SU-DHL-6 (cell line): Measurements from ENCODE around the gene CNTN4.

Experiments
- H2AFZ ChIP-seq: fragments of 200-600 bp; sonication (generic); 2 replicates; pipeline ENCODE4 v1.6.1; 2014; ENCODE audit warnings: low read depth, mild to moderate bottlenecking, moderate library complexity, mixed read lengths, antibody characterized with exemption, low read length; ENCODE audit not compliant: severe bottlenecking
- H3F3A ChIP-seq: fragments of 200-600 bp; shearing (Covaris generic); 2 replicates; pipeline ENCODE4 v1.6.0; 2016; ENCODE audit warnings: antibody characterized with exemption, mild to moderate bottlenecking; ENCODE audit not compliant: insufficient read depth
- H3K27ac ChIP-seq: fragments of 200-600 bp; sonication (generic); 2 replicates; pipeline ENCODE4 v1.5.1; 2016; ENCODE audit warnings: low read depth, mild to moderate bottlenecking, low read length, moderate library complexity, mixed read lengths
- H3K27me3 ChIP-seq: fragments of 200-600 bp; sonication (generic), shearing (Covaris generic); 2 replicates; pipeline ENCODE4 v1.6.0; 2014; ENCODE audit warnings: mild to moderate bottlenecking, low read length
- H3K36me3 ChIP-seq: fragments of 200-600 bp; sonication (generic); 2 replicates; pipeline ENCODE4 v1.6.1; 2014; ENCODE audit warnings: mild to moderate bottlenecking, low read length, mixed read lengths
- H3K4me2 ChIP-seq: fragments of 300-600, 200-600 bp; shearing (Covaris generic), sonication (generic); 2 replicates; pipeline ENCODE4 v1.6.0; 2014; ENCODE audit warnings: low read length, low read depth, mild to moderate bottlenecking; ENCODE audit not compliant: poor library complexity, severe bottlenecking
- H3K4me3 ChIP-seq: fragments of 200-600 bp; sonication (generic); 2 replicates; pipeline ENCODE4 v1.5.1; 2014; ENCODE audit warnings: antibody characterized with exemption, low read length, mild to moderate bottlenecking, mixed read lengths; ENCODE audit not compliant: insufficient read depth, poor library complexity, severe bottlenecking
- H3K79me2 ChIP-seq: fragments of 200-600 bp; sonication (generic); 2 replicates; pipeline ENCODE4 v1.6.1; 2014; ENCODE audit warnings: mild to moderate bottlenecking, low read length, moderate library complexity; ENCODE audit not compliant: insufficient read depth
- H3K9ac ChIP-seq: fragments of 200-600 bp; sonication (generic); 2 replicates; pipeline ENCODE4 v1.7.0; 2014; ENCODE audit warnings: mild to moderate bottlenecking, low read length
- H3K9me2 ChIP-seq: fragments of 200-600 bp; sonication (generic); replicated peaks from 2 replicates; pipeline ENCODE4 v1.6.1; 2014; ENCODE audit warnings: low read length; ENCODE audit not compliant: insufficient read depth
- H3K9me3 ChIP-seq: fragments of 200-600 bp; sonication (generic); 2 replicates; pipeline ENCODE4 v1.6.1; 2014; ENCODE audit warnings: low read length, mixed read lengths; ENCODE audit not compliant: insufficient read depth
- H4K20me1 ChIP-seq: fragments of 200-600 bp; sonication (generic); 2 replicates; pipeline ENCODE4 v1.6.1; 2014; ENCODE audit warnings: low read depth, mild to moderate bottlenecking, antibody characterized with exemption, low read length, moderate library complexity, mixed read lengths
- CTCF ChIP-seq: fragments of 200-600 bp; sonication (generic); IDR thresholded peaks from one replicate; pipeline ENCODE4 v1.5.1; 2017; ENCODE audit warnings: antibody characterized with exemption, mild to moderate bottlenecking, low read length, moderate library complexity; ENCODE audit not compliant: insufficient read depth, poor library complexity, severe bottlenecking
- EZH2phosphoT487 ChIP-seq: fragments of 200-600 bp; sonication (generic), shearing (Covaris generic); conservative IDR thresholded peaks from 2 replicates; pipeline ENCODE4 v1.6.1; 2018; ENCODE audit warnings: mild to moderate bottlenecking, antibody characterized with exemption, low read length, moderate library complexity, mixed read lengths

CNTN4 gene

DNA sequence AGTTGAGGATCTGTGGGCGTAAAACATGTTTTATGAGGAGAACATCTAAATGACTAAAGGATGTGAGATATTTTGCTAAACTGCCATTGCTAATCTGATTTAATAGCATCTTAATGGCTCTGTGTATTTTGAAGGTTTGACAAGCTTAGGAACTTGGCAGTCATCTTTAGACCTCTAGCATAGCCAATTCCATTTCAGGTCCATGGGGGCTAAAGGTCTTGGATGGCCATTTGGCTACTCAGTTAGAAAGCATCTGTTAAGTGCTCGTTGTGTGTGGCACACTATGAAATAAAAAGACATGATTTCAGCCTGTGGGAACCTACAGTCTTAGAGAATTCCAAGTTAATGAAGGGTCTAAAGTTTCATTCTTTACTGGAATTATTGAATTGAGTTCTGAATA lies 775.3 kb downstream of the CNTN4 start:
- TF ChIP-seq CTCF (no peak), EZH2phosphoT487 (no peak)
- no peak overlapping the region for H3K27ac ChIP-seq
- H3K4me3 ChIP-seq: no peak overlapping the region
- H3K9me2 ChIP-seq: no peaks in the 10 kb centered on the region
- H3K27me3 ChIP-seq: no peaks in the 10 kb centered on the region
- no peak overlapping the region for H3K4me2 ChIP-seq
- no peaks in the 10 kb centered on the region for H3K36me3 ChIP-seq
- no peaks in the 10 kb centered on the region for H4K20me1 ChIP-seq
- H3F3A ChIP-seq: no peaks in the 10 kb centered on the region
- H3K9me3 ChIP-seq: no peaks in the 10 kb centered on the region
- no peak overlapping the region for H3K9ac ChIP-seq
- no peaks in the 10 kb centered on the region for H3K79me2 ChIP-seq
- H2AFZ ChIP-seq: no peak overlapping the region

DNA sequence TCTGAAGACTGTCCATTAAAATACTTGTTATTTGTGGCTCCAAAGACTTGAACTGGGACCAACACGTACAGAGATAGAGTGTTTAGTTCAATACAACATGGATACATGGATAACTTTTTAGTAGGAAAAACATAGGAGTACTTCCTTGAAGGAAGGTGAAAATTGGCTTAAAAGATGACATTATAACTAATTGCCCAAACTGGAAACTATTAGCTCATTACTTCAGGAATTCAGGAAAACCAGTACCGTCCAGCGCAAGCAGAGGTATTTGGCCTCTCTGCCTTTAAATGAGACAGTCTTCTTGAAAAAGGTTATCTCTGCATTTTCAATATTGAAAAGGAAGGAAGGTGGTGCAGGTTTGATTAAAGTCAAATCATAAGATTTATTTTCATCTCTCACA lies 777.0 kb downstream of the CNTN4 start:
- Histone ChIP-seq H3K36me3 (no peaks in the 10 kb centered on the region), H3F3A (no peaks in the 10 kb centered on the region), H3K4me2 (no peak overlapping the region), H2AFZ (no peak overlapping the region), H3K27me3 (no peaks in the 10 kb centered on the region), H3K4me3 (no peak overlapping the region), H4K20me1 (no peaks in the 10 kb centered on the region), H3K9me2 (no peaks in the 10 kb centered on the region), H3K79me2 (no peaks in the 10 kb centered on the region), H3K27ac (no peak overlapping the region), H3K9me3 (no peaks in the 10 kb centered on the region), H3K9ac (no peak overlapping the region)
- no peak for TF ChIP-seq CTCF
- TF ChIP-seq EZH2phosphoT487: no peak

DNA sequence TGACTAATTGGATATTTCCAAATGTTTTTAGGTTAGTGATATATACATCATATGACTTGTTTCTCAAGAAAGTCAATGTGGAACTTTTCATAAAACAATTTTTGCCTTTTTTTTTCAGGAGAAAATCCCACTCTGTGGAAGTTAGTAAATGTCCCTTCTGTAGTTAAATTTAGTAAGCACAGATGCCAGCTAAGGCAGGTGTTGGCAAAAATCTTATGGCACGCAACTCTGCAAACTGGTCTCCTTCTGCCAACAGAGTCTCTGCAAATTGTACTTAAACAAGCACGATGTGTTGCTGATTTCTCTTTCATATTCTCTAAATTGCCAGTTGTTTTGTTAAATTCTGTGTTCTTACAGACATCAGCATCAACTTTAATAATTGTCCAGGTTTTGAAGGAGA lies 777.7 kb downstream of the CNTN4 start:
- Histone ChIP-seq H3K9me3 (no peaks in the 10 kb centered on the region), H3K4me2 (no peak overlapping the region)

More for the DNA sequence above, 777.7 kb downstream of the CNTN4 start:
- Histone ChIP-seq H3F3A (no peaks in the 10 kb centered on the region), H3K9me2 (no peaks in the 10 kb centered on the region), H3K27me3 (no peaks in the 10 kb centered on the region), H3K27ac (no peak overlapping the region), H3K4me3 (no peak overlapping the region), H4K20me1 (no peaks in the 10 kb centered on the region), H2AFZ (no peak overlapping the region), H3K79me2 (no peaks in the 10 kb centered on the region), H3K9ac (no peak overlapping the region), H3K36me3 (no peaks in the 10 kb centered on the region)
- TF ChIP-seq EZH2phosphoT487 (no peak), CTCF (no peak)
